Activated T-helper 1 cell treated with anti-CD3 and anti-CD28 coated beads, Interleukin-2, amount 50 U/mL, for 16 hours (primary cell): Measurements from ENCODE around the gene CAMK2G.

Experiments used
- DNase-seq, 2 donors: peaks; one replicate each; pipeline ENCODE4 v3.0.0-alpha.2; 2020; ENCODE audit warnings: low read depth in 1 of 2, low spot score in 1 of 2

CAMK2G gene

DNA sequence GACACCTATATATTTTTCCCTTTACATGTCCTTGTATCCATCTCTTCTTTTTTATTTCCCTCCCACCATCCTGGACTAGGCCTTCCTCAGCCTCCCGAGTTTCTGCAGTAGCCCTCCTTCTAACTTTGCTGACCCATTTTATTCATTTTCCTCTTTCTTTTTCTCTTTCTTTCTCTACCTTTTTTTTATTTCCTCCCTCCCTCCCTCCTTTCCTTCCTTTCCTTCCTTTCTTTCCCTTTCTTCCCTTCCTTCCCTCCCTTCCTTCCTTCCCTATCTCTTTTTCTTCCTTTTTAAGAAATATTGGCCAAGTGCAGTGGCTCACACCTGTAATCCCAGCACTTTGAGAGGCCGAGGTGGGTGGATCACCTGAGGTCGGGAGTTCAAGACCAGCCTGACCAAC is 9.7 kb upstream of the CAMK2G start:
- DNase-seq = no peak

- no peak for DNase-seq
Measured at GRCh38 chr10:73881221-73881919, 7.0 kb upstream of the CAMK2G start.

DNA sequence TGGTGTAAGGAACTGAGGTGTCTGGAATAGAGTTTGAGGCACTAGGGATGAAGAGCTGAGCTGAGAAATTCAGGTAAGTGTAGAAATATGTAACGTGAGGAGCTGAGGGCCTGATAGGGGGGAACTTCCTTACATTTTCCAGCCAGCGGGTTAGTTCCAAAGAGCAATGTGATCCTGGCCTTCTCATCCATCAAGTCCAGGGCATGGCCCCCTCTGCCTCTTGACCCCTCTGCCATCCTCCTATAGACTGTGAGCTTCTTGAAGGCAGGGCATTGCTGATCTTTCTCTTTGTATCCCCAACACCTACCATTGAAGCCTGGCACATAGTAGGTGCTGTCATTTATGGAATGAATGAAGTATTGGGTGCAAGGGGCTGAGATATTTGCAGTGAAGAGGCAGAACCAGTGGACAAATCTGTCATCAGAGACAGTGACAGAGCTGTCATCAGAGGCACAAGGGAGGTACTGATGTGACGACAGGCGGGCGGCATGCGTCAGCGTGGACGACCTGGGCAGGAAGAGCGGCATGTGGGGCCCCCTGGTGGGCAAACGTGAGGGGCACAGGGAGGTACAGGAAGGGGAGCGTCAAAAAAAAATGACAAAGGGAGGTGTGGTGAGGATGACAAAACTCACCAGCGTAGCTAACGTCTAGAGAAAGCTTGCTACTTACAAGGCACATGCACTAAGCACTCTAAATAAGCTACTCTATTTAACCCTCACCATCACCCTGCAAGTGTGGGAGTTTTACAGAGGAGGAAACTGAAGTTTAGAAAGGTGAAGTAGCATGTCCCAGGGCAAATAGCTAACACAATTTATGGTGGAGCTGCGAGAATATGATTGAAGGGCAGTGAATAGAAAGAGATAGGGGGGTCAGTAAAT is 5.2 kb upstream of the CAMK2G start:
- DNase-seq = peak; percentile 86 to 88

- DNase-seq = no peak
Measured at GRCh38 chr10:73878365-73878764, 4.0 kb upstream of the CAMK2G start.

- DNase-seq = no peak
Measured at GRCh38 chr10:73877533-73878160, 3.3 kb upstream of the CAMK2G start.

GRCh38 chr10:73876971-73877370 is 2.6 kb upstream of the CAMK2G start:
- no peak for DNase-seq

GRCh38 chr10:73876566-73876965 is 2.2 kb upstream of the CAMK2G start:
- no peak for DNase-seq

DNA sequence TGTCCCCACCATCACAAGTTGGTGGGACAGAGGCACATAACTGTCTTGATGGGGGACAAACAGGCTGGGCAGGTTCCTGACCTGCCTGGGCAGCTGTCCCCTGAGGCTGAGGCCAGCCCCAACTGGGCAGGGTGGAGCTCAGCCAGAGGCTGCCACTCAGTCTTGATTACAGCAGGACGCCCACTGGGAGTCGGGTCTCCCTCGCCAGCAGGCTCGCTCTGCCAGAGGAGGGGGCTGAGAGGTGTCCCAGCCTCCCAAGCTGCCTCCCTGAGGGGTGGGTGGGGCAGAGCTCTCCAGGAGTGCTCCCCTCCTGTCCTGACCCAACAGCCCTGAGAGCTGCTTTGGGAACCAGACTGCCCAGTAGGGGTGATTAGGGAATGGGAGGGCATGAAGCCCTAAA is 1.8 kb upstream of the CAMK2G start:
- DNase-seq = no peak

GRCh38 chr10:73875139-73875475 is 752 bp upstream of the CAMK2G start:
- DNase-seq = no peak

DNA sequence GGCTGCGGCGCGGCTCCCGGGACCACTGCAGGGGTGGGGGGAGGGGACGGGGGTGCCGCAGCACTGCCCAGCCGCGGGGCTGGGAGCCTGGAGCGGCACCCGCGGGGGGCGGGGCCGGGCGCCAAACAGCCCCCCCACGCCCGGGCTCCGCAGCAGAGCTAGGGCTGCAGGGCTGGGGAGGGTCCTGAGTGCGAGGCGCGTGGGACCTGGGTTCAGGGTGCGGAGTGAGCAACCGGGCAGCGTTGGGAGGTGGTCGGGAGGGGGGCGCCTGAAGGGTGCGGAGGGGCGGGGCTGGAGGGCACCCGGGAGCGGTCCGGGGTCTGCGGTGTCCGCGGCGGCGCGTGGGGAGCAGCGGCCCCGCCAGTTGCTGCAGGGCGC is 528 bp downstream of the CAMK2G start:
- no peak for DNase-seq

- no peak for DNase-seq
Measured at GRCh38 chr10:73873142-73873837, 1.1 kb downstream of the CAMK2G start.

GRCh38 chr10:73872190-73872710 is 2.1 kb downstream of the CAMK2G start:
- no peak for DNase-seq

GRCh38 chr10:73871295-73872189 is 2.8 kb downstream of the CAMK2G start:
- no peak for DNase-seq

GRCh38 chr10:73868655-73869195 is 5.6 kb downstream of the CAMK2G start:
- DNase-seq = no peak

GRCh38 chr10:73867871-73868631 is 6.3 kb downstream of the CAMK2G start:
- DNase-seq = no peak

DNA sequence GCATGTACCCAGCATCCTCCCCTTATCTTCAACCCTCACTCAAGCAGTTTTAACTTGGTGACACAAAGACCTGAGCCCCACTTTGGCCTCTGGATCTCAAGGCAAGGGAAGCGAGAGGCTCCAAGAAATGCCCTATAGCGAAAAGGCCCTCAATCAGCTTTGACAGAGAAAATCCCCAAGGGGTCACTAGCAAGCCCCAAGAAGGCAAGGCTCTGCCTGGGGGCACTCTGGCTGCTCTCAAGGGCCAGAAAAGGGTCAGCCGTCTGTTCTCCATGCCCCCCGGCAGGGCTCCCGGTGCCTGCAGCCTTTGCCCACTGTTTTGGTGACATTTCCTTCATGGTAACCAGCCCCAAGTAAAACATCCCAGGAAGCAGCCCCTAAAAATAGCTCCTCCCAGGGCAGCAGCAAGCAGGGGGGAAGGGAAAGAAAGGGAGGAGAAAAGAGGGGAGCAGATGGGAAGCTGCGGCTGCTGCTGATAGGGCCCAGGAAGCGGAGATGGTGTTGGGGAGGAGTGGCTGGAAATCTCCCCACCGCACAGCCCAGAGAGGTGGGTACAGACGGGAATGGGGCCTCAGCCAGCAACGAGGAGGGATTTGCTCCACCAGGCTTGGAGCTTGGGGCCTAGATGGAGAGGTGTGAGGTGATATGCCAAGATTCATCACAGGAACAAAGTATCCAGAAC is 7.1 kb downstream of the CAMK2G start:
- no peak for DNase-seq

DNA sequence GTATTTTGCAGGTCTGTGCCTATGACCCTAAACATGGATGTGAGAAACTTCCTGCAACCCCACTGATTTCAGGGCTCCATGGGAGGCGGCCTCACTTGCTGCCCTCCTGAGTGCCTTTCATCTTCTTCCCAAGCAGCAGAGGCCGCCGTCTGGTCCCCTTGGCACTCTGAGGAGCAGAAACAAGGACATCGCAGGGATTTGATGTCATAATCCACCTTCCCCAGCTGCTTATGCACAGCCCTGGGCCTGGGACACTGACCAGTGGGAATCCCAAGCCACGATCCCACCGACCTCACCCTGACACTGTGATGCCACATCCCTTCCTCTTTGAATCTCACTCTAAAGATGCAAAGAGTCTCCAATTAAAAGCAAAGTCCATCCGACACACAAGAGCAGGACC is 7.7 kb downstream of the CAMK2G start:
- DNase-seq = no peak

DNA sequence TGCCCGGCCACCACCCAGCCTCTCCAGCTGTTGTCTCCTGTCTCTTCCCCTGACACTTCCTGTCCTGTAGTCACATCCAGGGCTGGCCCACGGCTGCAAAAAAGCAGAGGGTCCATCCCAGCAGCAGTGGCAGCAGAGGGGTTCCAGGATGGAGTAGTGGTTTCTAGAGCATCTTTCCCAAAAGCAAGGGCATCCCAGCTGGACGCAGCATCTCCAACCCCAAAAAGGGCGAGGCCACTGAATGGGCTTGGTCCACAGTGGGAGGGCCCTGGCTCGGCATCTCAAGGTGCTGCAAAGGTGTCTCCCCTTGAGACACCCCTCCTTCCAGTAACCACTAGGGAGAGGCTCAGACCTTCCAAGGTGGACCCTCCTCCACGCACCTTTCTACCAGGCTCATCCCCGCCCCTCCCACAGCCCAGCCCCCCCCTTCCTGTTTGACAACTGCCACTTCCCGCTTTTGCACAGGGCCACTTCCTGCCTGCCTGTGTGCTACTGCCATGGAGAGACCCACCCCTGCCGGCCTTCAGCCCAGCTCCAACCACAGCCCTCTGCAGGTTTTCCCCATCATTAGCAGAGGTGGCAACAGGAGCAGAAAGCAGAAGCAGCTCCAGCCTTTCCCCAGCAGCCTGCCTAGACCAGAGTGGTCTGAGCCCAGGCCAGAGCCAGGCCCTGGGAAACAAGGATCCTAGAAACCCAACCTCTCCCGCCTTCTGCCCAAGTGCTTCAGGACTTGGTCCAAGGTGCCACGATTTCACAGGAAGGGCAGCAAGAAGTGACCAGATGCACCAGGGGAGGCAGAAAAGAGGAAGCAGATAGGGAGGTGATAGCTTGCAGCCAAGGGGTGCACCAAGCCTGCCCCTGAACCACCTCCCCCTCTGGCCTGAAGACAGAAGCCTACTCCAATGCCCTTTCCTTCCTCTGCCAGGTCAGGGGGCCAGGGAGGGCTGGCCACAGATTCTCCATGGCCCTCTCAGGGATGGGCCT is 8.6 kb downstream of the CAMK2G start:
- DNase-seq = no peak
